Transverse colon (tissue), 3 donors: Measurements from ENCODE around the gene SSBP4.

Experiments used
- POLR2A ChIP-seq: fragments of 450-650 bp; IDR thresholded peaks from one replicate; pipeline ENCODE4 v1.6.1; 2016; ENCODE audit warnings: antibody characterized with exemption, mild to moderate bottlenecking, moderate library complexity
- POLR2AphosphoS5 ChIP-seq, 3 donors: sonication (generic); formaldehyde crosslinking; IDR thresholded peaks; one replicate each; pipeline ENCODE4 v1.6.1; 2016; ENCODE audit warnings: antibody characterized with exemption in 3 of 3

DNA sequence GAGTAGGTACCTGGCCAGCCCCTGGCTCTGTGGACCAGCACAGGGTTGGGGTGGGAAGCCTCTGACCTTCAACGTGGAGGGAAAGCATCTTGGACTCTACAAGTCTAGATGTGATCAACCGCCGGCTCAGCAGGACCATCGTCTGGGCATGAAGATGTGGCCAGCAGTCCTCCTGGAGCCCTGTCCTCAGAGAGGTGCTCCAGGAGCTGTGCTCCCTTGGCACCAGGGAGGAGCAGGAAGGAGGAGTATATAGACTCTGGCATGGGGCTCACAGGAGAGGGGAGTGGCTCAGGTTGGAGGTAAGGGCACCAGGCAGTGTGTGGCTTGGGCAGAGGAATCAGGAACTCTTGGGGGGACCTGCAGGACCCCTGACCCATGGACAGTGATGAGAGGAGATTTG is 37.1 kb downstream of the SSBP4 start:
- TF ChIP-seq POLR2AphosphoS5 (IDR thresholded peaks at IDR 0.05) (no peak), POLR2A (no peak)
